ENCODE measurements around the gene SPSB1. TPM values are rescaled to one million over a fixed set of nuclear protein-coding genes. Genes with fewer than 3 reads are reported as not detected.
A peak's percentile ranks its signal among the peaks of the same experiment; 100 is the strongest.

The SPSB1 gene
- total RNA-seq, 1 donor from 2014 or later: 9.2 TPM

DNA sequence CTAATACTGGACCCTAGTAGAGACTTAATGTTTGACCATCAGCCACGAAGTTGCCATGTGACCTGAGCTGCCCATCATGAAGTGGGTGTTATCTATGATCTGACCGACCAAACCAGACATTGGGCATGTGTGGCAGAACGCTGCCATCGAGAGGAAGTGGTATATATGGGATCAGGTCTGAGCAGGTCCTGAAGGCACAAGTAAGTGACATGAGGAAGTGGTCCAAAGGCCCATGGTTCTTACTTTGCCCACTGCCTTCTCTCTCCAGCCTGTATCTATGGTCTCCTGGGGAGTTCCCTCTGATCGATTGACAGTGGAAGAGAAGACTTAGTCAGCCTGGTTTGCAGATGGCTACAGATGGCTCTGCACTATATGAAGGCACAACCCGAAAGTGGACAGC, 7.9 kb downstream of the SPSB1 start:
- no peak for DNase-seq

GRCh38 chr1:9302745-9303524, 10.2 kb downstream of the SPSB1 start:
- peak; percentile 15 for DNase-seq

DNA sequence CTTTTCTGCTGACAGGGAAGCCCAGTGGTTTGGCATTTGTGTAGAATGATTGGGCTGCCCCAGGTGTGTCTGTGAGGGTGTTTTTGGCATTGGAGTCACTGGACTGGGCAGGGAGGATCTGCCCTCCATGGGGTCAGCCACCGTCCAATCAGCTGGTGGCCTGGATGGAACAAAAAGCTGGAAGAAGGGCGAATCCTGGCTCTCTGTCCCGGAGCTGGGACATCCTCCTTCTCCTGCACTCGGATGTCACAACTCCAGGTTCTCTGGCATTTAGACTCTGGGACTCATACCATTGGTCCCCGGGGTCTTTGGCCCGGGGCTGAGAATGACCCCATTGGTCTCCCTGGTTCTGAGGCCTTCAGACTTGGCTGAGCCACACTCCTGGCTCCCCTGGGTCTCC, 11.2 kb downstream of the SPSB1 start:
- no peak for DNase-seq

DNA sequence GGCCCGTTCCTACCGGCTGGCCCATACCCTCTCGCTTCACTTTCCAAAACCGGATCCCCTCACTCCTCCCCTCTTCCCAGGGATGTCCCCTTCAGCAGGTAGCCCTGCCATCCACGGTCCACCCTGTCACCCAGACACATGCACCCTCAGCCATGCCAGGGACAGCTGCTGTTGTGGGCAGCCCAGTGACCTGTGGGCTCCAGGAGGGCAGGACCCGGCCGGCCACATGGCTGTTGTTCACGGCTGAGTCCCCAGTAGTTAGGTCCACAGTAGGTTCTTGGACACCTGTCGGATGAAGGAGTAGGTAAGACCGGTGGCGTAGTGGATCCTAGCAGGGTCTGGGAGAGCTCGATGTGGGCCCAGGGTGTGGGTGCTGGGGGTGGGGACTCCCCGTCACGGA, 12.5 kb downstream of the SPSB1 start:
- DNase-seq: no peak

DNA sequence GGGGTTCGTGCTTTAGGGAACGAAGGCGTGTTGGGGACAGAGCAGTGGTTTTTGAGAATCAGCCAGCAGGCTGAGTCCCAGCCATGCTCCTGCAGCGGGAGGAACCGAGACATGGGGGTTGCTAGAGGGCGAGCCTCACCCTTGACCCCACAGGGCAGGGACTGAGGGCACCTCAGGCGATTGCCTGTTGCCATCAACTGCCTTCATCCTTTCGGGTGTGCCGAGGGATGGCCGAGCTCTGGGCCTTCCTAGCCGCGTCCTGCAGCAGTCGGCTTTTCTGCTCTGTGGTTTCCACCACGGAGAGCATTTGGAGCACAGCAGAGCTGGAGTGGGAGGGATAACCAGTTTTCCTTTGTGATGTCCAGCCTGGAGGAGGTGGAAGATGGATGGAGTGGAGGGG, 13.3 kb downstream of the SPSB1 start:
- no peak for DNase-seq

DNA sequence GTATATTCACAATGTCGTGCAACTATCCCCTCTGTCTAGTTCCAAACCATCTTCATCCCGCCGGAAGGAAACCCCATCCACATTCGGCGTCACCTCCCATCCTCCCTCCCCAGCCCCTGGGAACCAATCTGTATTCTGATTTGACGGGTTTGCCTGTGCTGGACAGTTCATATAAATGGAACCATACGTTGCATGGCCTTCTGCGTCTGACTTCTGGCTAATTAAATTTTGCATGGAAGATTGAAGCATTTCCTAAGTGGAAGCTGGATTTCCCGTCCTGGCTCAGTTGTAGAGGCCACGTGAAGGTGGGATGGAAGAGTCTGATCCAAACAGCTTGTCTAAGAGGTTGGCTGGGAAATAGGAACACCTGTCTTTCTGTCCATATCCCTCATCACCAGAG, 14.6 kb downstream of the SPSB1 start:
- DNase-seq: no peak

DNA sequence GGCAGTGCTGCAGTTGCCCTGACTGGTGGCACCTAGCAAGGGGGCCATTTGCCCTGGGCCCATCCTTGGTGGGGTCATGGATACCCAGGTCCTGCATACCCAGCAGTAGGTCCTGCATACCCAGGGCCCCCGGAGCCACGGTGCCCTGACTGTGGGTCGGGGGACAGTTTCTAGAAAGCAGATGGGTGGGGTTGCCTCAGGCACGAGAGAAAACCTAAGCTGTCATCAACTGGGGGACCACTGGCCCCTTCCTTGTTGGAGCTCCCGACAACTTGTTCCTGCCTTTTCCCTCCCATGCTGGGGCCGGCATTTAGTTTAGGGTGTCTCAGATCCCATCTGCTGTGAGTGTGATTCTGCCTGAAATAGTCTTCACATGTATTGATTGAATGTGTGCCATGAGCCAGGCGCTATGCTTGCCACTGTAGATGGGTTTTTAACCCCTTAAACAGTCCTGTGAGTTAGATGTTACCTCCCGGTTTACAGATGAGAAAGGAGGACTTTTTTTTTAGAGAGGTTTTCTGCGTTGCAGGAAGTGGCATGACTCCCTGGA, 15.6 kb downstream of the SPSB1 start:
- DNase-seq: no peak

DNA sequence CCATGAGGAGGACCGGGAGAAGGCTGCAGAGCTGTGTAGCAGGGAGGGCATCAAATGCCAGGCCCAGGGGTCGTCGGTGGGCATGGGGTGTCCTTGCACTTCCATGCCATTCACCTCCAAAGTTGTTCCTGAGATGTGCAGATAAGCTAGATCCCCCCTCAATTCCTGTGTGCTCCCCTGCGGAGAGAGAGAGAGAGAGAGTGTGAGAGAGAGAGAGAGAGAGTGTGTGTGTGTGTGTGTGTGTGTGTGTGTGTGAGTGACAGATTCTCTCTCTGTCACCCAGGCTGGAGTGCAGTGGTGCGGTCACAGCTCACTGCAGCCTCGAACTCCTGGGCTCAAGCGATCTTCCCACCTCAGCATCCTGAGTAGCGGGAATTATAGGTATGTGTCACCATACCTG, 16.4 kb downstream of the SPSB1 start:
- no peak for DNase-seq

DNA sequence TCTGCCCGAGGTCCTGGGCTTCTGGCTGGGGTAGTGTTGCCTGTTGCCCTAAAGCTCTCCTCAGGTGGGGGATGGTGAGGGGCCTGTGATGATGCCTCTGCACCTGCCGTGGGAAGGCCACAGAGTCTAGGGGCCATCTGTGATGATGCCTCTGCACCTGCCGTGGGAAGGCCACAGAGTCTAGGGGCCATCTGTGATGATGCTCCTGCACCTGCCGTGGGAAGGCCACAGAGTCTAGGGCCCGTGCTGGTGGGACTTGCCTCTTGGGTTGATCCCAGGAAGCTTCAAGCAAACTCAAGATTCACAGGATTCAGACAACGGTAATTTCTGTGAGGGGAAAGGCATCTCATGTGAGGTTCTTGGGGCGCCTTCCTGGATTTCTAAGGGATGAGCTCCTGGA, 17.3 kb downstream of the SPSB1 start:
- DNase-seq: no peak

DNA sequence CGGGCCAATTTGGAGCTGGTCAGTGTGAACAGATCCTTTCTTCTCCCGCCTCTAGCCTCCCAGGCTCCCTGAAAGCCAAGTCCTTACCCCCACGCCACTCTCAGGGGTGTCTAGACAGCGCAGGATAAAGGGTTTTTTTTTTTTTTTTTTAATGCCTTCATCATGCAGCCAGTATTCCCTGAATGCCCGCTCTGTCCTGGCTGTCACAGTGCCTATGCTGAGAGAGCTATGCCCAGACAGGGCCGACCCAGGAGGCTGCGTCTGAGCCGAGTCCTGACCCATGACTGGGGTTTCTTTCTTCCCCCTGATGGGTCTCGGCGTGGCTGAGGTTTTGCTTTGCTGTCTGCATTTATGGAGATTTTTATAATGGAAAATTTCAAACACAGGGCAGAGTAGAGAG, 18.3 kb downstream of the SPSB1 start:
- no peak for DNase-seq

GRCh38 chr1:9311479-9311878, 18.8 kb downstream of the SPSB1 start:
- DNase-seq: no peak

DNA sequence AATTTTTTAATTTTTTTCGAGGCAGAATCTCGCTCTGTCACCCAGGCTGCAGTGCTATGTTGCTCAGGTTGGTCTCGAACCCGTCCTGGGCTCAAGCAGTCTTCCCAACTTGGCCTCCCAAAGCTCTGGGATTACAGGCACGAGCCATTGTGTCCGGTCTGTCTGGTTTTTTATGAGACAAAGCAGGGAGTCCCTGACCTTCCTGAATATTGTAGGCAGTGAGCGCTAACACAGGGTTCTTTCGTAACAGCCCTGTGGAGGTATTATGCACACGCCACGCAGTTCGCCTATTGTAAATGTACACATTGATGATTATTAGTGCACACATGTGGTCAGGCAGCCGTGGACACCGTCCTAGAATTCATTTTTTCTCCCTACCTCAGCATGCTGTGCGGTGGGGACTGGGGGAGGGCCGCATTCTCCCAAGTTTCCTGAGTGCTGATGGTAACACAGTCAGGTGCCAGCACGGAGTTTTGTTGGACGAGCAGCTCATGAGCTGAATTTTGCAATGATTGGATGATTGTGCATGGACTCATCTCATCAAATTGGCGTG, 19.6 kb downstream of the SPSB1 start:
- no peak for DNase-seq

- DNase-seq: no peak
These were observed 20.9 kb downstream of the SPSB1 start for GRCh38 chr1:9313576-9313975.

DNA sequence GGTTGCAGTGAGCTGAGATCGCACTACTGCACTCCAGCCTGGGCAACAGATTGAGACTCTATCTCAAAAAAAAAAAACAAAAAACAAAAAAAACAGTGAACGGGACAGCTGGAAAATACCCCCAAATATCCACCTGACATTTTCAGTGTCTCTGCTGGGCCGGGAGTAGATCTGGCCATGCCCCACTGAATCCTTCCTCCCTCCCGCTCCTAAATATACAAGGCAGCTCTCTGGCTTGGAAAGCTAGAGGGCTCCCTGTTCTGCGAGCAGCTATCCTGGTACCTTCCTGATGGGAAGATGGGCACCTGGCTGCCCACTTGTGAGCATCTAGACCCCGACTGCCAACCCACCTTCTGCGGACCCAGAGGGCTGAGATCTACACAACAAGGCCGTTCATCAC, 21.4 kb downstream of the SPSB1 start:
- no peak for DNase-seq

- DNase-seq: no peak
These were observed 22.2 kb downstream of the SPSB1 start for GRCh38 chr1:9314711-9315379.

- DNase-seq: no peak
These were observed 22.9 kb downstream of the SPSB1 start for GRCh38 chr1:9315411-9316079.

GRCh38 chr1:9316080-9316444, 23.4 kb downstream of the SPSB1 start:
- no peak for DNase-seq

GRCh38 chr1:9316512-9316911, 23.8 kb downstream of the SPSB1 start:
- DNase-seq: no peak

DNA sequence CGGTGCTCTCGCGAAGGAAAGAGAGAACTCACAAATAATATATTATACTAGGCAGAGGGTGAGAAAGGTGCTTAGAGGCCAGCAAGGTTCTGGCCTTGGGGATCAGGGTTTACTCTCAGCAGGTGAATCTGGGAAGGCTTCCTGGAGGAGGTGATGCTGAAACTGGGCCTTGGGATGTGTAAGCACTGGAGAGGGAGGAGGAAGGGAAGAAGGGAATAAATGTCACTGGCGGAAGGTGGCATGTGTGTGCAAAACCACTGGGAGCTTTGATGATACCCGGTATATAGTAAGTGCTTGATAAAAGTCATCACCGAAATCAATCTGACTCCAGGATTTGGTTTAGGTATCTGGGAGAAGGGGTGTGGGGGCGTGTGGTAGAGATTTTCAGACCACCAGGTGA, 24.4 kb downstream of the SPSB1 start:
- DNase-seq: no peak

DNA sequence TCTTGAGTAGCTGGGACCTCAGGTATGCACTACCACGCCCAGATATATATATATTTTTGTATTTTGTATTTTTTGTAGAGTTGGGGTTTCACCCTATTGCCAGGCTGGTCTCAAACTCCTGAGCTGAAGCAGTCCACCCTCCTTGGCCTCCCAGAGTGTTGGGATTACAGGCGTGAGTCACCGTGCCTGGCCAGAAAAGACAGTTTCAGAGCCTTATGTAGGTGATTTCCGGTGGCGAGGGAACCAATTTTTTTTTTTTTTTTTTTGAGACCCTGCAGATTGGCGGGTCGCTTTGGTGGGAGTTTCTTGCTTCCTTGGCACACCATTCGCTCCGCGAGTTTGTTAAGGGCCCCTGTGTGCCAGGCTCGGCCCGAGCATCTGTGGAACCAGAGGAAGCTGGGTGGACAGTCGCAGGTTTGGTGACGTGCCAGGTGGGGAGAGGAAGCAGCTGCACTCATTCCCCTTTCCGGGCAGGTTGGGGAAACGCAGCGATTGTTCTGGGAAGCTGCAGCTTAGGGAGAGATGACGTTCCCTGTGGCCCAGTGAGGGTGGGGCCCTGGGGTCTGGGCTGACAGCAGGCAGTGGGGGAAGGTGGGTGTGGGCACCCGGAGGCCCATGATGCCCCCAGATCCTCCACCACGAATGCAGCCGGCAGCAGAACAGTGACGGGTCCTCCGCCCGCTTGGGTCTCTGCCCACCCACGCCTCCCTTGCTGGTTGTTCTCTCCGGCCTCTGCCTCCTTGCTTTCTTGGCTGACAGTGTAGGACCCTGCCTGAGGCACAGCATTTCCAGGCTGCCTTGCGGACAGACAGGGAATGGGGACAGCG, 25.1 kb downstream of the SPSB1 start:
- no peak for DNase-seq

GRCh38 chr1:9319208-9319788, 26.6 kb downstream of the SPSB1 start:
- no peak for DNase-seq
